ENCODE measurements around the gene TXN2. TPM values are rescaled to one million over a fixed set of nuclear protein-coding genes. Genes with fewer than 3 reads are reported as not detected.

The TXN2 gene
- polyA plus RNA-seq, 1 experiment = 157 TPM

DNA sequence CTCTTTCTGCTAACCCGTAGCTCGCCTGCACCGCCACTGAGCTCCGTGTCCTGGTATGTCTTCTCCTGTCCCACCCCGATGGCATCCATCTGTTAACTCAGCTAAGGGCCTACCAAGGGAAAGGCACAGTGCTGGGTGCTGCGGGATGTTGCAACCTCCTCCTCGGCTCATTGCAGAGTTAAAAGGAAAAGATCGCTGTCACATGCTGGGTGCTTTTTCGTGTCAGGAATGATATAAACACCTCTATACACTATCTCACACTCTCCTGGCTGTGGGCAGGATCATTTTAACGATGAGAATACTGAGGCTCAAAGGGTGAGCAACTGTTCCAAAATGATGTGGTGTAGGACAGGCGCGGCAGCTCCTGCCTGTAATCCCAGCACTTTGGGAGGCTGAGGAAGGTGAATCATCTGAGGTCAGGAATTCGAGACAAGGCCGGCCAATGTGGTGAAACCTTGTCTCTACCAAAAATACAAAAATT, 10.1 kb downstream of the TXN2 start:
- ChIA-PET POLR2A (interaction anchor here (0.7 to 6.9 kb wide), 18 partner anchors 9 to 173 kb away, joined by 3 to 88 read pairs (median 5); partner anchors contain the start of genes FOXRED2, MYH9 and TXN2), CTCF (interaction anchor here (1.0 to 2.7 kb wide), 21 partner anchors 9 to 233 kb away, joined by 3 to 41 read pairs (median 5); partner anchors contain the start of gene APOL2)
- TF ChIP-seq CTCF (IDR thresholded peaks at IDR 0.05; ENCODE audit: low read depth, low read length) = no peak
- no peaks in the 10 kb centered on the region; the same call in 1 of the 2 replicates for H3K9me3 ChIP-seq (ENCODE audit: control insufficient read depth, insufficient read depth, low read length)
- DNase-seq (ENCODE audit: low read depth, low spot score) = no peak
- H3K4me3 ChIP-seq (ENCODE audit: low read depth, low read length) = no peak overlapping the region
- H3K27ac ChIP-seq (ENCODE audit: low read depth, low read length) = peak overlapping the region; percentile 89
- H3K27me3 ChIP-seq (ENCODE audit: control insufficient read depth, insufficient read depth, low read length) = no peaks in the 10 kb centered on the region

DNA sequence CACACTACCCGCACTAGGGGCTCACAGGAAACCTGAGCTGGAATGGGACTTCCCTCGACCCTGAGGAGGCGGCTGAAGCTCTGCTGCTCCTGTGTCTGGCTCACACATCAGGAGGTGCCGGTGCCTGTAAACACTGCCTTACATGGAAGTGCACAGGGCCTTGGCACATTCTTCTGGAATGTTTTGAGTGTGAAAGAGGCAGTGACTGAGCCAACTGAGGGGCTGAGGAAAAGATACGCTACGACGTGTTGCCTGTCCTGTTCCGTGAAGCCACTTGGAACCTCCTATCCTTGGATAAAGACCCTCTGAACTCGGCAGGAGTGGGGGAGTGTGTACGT, 10.5 kb downstream of the TXN2 start:
- ChIA-PET POLR2A (interaction anchor here (0.5 to 6.9 kb wide), 19 partner anchors 9 to 173 kb away, joined by 3 to 88 read pairs (median 5); partner anchors contain the start of genes FOXRED2, MYH9 and TXN2), CTCF (interaction anchor here (0.7 to 2.7 kb wide), 23 partner anchors 9 to 233 kb away, joined by 3 to 41 read pairs (median 5); partner anchors contain the start of gene APOL2)
- no peak overlapping the region for H3K4me3 ChIP-seq (ENCODE audit: low read depth, low read length)
- no peak for TF ChIP-seq CTCF (IDR thresholded peaks at IDR 0.05; ENCODE audit: low read depth, low read length)
- no peaks in the 10 kb centered on the region for H3K27me3 ChIP-seq (ENCODE audit: control insufficient read depth, insufficient read depth, low read length)
- H3K27ac ChIP-seq (ENCODE audit: low read depth, low read length) = peak overlapping the region; percentile 89
- no peak for DNase-seq (ENCODE audit: low read depth, low spot score)
- no peaks in the 10 kb centered on the region; the same call in 1 of the 2 replicates for H3K9me3 ChIP-seq (ENCODE audit: control insufficient read depth, insufficient read depth, low read length)

DNA sequence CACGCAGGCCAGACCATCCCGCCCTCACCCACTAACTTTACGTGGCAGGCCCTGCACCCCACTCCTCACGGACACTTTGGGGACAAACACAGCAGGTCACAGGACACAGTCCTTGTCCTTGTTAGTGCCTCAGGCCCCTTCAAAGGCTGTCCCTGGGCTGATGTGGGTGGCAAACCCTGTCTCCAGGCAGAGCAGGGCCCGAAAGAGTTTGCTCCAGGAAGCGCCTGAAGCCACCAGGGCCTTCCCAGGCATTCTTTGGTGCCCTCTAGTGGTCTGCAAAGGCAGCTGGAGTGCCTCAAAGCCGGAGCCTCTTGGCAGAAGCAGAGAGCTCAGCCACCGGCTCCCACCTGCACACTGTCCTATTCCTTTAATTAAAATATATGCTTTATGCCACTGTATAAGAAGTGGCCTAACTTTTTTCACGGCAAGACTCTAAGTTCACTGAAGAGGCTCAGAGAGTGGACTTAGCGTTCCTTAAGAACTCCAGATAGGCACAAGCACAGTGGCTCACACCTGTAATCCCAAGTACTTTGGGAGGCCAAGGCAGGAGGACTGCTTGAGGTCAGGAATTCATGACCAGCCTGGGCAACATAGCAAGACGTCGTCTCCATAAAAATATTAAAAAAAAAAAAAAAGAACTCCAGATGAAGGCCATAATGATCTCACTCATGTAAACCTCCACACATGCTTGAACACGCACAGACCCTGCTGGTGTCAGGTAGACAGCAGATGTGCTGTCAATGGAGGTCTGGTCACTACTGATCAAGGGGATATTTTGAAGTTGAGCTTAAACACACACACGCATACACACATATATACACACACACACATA, 11.1 kb downstream of the TXN2 start:
- H3K27me3 ChIP-seq (ENCODE audit: control insufficient read depth, insufficient read depth, low read length) = no peaks in the 10 kb centered on the region
- TF ChIP-seq CTCF (IDR thresholded peaks at IDR 0.05; ENCODE audit: low read depth, low read length) = peak; percentile 98
- H3K9me3 ChIP-seq (ENCODE audit: control insufficient read depth, insufficient read depth, low read length) = no peaks in the 10 kb centered on the region; the same call in 1 of the 2 replicates
- H3K27ac ChIP-seq (ENCODE audit: low read depth, low read length) = peak overlapping the region; percentile 89
- ChIA-PET POLR2A (interaction anchor here (0.5 to 6.9 kb wide), 26 partner anchors 8 to 172 kb away, joined by 3 to 88 read pairs (median 5); partner anchors contain the start of genes FOXRED2, MYH9 and TXN2), CTCF (interaction anchor here (0.5 to 2.7 kb wide), 40 partner anchors 10 to 232 kb away, joined by 3 to 41 read pairs (median 4); partner anchors contain the start of gene APOL2)
- H3K4me3 ChIP-seq (ENCODE audit: low read depth, low read length) = no peak overlapping the region
- peak; percentile 83 for DNase-seq (ENCODE audit: low read depth, low spot score)

- no peak for DNase-seq (ENCODE audit: low read depth, low spot score)
- Histone ChIP-seq H3K27ac (ENCODE audit: low read depth, low read length) (peak overlapping the region; percentile 39), H3K27me3 (ENCODE audit: control insufficient read depth, insufficient read depth, low read length) (no peaks in the 10 kb centered on the region), H3K9me3 (ENCODE audit: control insufficient read depth, insufficient read depth, low read length) (no peaks in the 10 kb centered on the region; the same call in 1 of the 2 replicates), H3K4me3 (ENCODE audit: low read depth, low read length) (no peak overlapping the region)
- TF ChIP-seq CTCF (IDR thresholded peaks at IDR 0.05; ENCODE audit: low read depth, low read length) = no peak
- CTCF ChIA-PET = interaction anchor here (0.6 to 2.7 kb wide), 5 partner anchors 27 to 168 kb away, joined by 3 to 21 read pairs (median 5); no protein-coding TSS in a partner anchor
- POLR2A ChIA-PET = interaction anchor here (0.7 to 6.9 kb wide), 8 partner anchors 30 to 167 kb away, joined by 3 to 88 read pairs (median 4); partner anchors contain the start of genes FOXRED2 and MYH9
Observed at GRCh38 chr22:36469094-36469710, 12.2 kb downstream of the TXN2 start.
